GM23248 (cell line): ENCODE measurements around the gene PDK4. TPM values are rescaled to one million over a fixed set of nuclear protein-coding genes. Genes with fewer than 3 reads are reported as not detected.

Source experiments
- DNase-seq: peaks from one replicate; pipeline ENCODE4 v3.0.0-alpha.2; 2015
- H2AFZ ChIP-seq: fragments of 200-600 bp; sonication (generic); 2 replicates; pipeline ENCODE4 v1.6.1; 2016; ENCODE audit warnings: antibody characterized with exemption
- H3F3A ChIP-seq: fragments of 200-600 bp; sonication (generic); 2 replicates; pipeline ENCODE4 v1.6.1; 2016; ENCODE audit warnings: mild to moderate bottlenecking, antibody characterized with exemption, mixed run types; ENCODE audit not compliant: insufficient read depth
- H3K27ac ChIP-seq: fragments of 200-600 bp; sonication (generic); 2 replicates; pipeline ENCODE4 v1.5.1; 2016; ENCODE audit warnings: mild to moderate bottlenecking
- H3K27me3 ChIP-seq: fragments of 200-600 bp; sonication (generic); replicated peaks from 2 replicates; pipeline ENCODE4 v1.6.1; 2016; ENCODE audit warnings: mild to moderate bottlenecking; ENCODE audit not compliant: insufficient read depth
- H3K36me3 ChIP-seq: fragments of 200-600 bp; sonication (generic); 2 replicates; pipeline ENCODE4 v1.6.1; 2016; ENCODE audit warnings: low read depth, mild to moderate bottlenecking
- H3K4me1 ChIP-seq: fragments of 200-600 bp; sonication (generic); 2 replicates; pipeline ENCODE4 v1.6.1; 2016; ENCODE audit warnings: mild to moderate bottlenecking; ENCODE audit not compliant: insufficient read depth
- H3K4me2 ChIP-seq: fragments of 200-600 bp; sonication (generic); one replicate; pipeline ENCODE4 v1.6.1; 2016; ENCODE audit warnings: mild to moderate bottlenecking; ENCODE audit not compliant: unreplicated experiment
- H3K4me3 ChIP-seq: fragments of 200-600 bp; sonication (generic); 2 replicates; pipeline ENCODE4 v1.5.1; 2016; ENCODE audit warnings: mild to moderate bottlenecking
- H3K79me2 ChIP-seq: fragments of 200-600 bp; sonication (generic); 2 replicates; pipeline ENCODE4 v1.6.1; 2016; ENCODE audit warnings: mild to moderate bottlenecking; ENCODE audit not compliant: insufficient read depth
- H3K9ac ChIP-seq: fragments of 200-600 bp; sonication (generic); 2 replicates; pipeline ENCODE4 v1.6.1; 2016; ENCODE audit warnings: mild to moderate bottlenecking
- H3K9me2 ChIP-seq: fragments of 200-600 bp; sonication (generic); 2 replicates; pipeline ENCODE4 v1.6.1; 2016; ENCODE audit warnings: mixed run types, mild to moderate bottlenecking, moderate library complexity; ENCODE audit not compliant: insufficient read depth
- H3K9me3 ChIP-seq: fragments of 200-600 bp; sonication (generic); one replicate; pipeline ENCODE4 v1.6.1; 2017; ENCODE audit warnings: low read depth
- H4K20me1 ChIP-seq: fragments of 200-600 bp; sonication (generic); 2 replicates; pipeline ENCODE4 v1.6.0; 2016; ENCODE audit not compliant: insufficient read depth
- EZH2 ChIP-seq: fragments of 200-600 bp; sonication (generic); IDR thresholded peaks from 2 replicates; pipeline ENCODE4 v1.6.1; 2018; ENCODE audit warnings: antibody characterized with exemption, mild to moderate bottlenecking; ENCODE audit not compliant: insufficient read depth, poor library complexity, severe bottlenecking
- EZH2phosphoT487 ChIP-seq: fragments of 200-600 bp; sonication (generic); IDR thresholded peaks from 2 replicates; pipeline ENCODE4 v1.6.1; 2018; ENCODE audit warnings: antibody characterized with exemption, moderate library complexity, mild to moderate bottlenecking, low read depth; ENCODE audit not compliant: insufficient read depth
- WGBS, 2 experiments: methylation state at CpG; one replicate each; pipeline ENCODE4 v1.1.6; 2015 to 2017; ENCODE audit warnings: low lambda C conversion rate in 2 of 2, low coverage in 1 of 2; ENCODE audit errors: missing lambda C conversion rate in 2 of 2; 5-methylcytosine and 5-hydroxymethylcytosine counted together
- in situ Hi-C: fragments of 300-500 bp; cut with MboI; formaldehyde crosslinking; loops from 2 replicates; pipeline ENCODE4 v1.15.0; 2020
- polyA plus RNA-seq: library from polyadenylated mRNA; unstranded; fragments of >200 nt; fragmentation: Nextera tagmentation; extraction: Ambion mirVana; gene quantifications from 2 replicates; pipeline ENCODE4 v1.2.1, GENCODE V29; 2016
- total RNA-seq: library from RNA; depleted of rRNA; stranded (reverse); fragments of >200 nt; shearing (Covaris generic); gene quantifications from 2 replicates; pipeline ENCODE4 v1.2.3, GENCODE V29; 2014

The PDK4 gene
- total and polyA plus RNA-seq, 2 experiments from 2014 or later = 1.4 to 1.5 TPM

DNA sequence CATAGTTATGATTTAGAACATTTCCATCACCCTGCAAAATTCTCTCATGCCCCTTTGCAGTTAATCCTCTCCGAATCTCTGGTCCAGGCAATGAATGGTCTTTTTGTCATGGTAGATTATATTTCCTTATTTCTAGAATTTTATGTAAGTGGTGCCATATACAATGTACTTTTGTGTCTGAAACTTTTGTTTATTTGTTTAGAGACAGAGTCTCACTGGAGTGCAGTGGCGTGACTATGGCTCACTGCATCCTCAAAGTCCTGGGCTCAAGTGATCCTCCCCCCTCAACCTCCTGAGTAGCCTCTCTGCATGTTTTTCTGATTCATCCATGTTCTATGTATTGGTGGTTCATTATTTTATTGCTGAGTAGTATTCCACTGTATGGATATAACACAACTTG lies 23.2 kb upstream of the PDK4 start:
- no peak overlapping the region for H3K4me3 ChIP-seq
- TF ChIP-seq EZH2phosphoT487 (no peak), EZH2 (no peak)
- WGBS, 2 experiments = 96 to 98% methylated on average over 2 of the region's 2 CpGs

DNA sequence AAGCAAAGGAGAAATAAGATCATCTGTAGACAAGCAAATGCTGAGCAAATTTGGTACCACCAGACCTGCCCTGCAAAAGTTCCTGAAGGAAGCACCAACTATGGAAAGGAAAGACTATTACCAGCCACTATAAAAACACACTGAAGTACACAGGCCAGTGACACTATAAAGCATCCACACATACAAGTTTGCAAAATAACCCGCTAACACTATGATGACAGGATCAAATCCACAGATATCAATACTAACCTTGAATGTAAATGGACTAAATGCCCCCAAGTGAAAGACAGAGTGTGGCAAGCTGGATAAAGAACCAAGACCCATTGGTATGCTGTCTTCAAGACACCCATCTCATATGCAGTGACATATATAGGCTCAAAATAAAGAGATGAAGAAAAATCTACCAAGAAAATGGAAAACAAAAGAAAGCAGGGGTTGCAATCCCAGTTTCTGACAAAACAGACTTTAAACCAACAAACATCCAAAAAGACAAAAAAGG lies 18.2 kb upstream of the PDK4 start:
- H3K4me2 ChIP-seq = no peak overlapping the region
- WGBS, 2 experiments = 90 to 100% methylated on average over 1 of the region's 1 CpG
- H4K20me1 ChIP-seq = no peaks in the 10 kb centered on the region
- DNase-seq = no peak
- peaks cover 5% of the 10 kb centered on the region for H3K4me1 ChIP-seq
- in situ Hi-C loops = no loop called here
- H3K79me2 ChIP-seq = no peaks in the 10 kb centered on the region
- H2AFZ ChIP-seq = no peak overlapping the region
- H3F3A ChIP-seq = peaks cover 8% of the 10 kb centered on the region
- H3K9me2 ChIP-seq = no peaks in the 10 kb centered on the region
- H3K36me3 ChIP-seq = no peaks in the 10 kb centered on the region
- no peak overlapping the region for H3K9ac ChIP-seq
- no peak overlapping the region for H3K4me3 ChIP-seq
- no peaks in the 10 kb centered on the region for H3K27me3 ChIP-seq
- no peaks in the 10 kb centered on the region for H3K9me3 ChIP-seq
- no peak overlapping the region for H3K27ac ChIP-seq
- TF ChIP-seq EZH2phosphoT487 (no peak), EZH2 (no peak)

More for the DNA sequence above, 23.2 kb upstream of the PDK4 start:
- Histone ChIP-seq H3F3A (no peaks in the 10 kb centered on the region), H3K4me1 (no peaks in the 10 kb centered on the region), H3K79me2 (no peaks in the 10 kb centered on the region), H3K36me3 (no peaks in the 10 kb centered on the region), H3K27me3 (no peaks in the 10 kb centered on the region), H3K9ac (no peak overlapping the region), H4K20me1 (no peaks in the 10 kb centered on the region), H3K9me2 (no peaks in the 10 kb centered on the region), H3K9me3 (no peaks in the 10 kb centered on the region), H3K4me2 (no peak overlapping the region), H2AFZ (no peak overlapping the region), H3K27ac (no peak overlapping the region)
- in situ Hi-C loops = no loop called here
- DNase-seq = no peak

DNA sequence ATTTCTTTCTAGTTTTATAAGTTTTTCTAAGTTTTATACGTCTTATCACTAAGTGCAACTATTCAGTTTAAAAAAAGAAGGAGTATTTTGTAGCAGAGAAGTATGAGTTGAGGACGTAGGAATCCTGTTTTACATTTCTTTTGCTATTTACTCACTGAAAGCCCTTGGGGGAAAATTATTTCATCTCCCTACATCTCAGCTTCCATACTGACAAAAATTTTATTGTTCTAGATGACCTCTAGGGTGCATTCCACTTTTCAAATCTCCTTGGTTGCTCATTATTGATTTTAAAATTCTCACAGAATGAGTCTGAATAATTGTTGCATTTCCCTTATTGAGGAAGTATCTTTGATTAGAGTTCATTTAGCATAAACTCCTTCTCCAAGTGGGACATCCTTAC lies 14.9 kb upstream of the PDK4 start:
- Histone ChIP-seq H3F3A (peaks cover 28% of the 10 kb centered on the region), H3K4me2 (no peak overlapping the region), H3K9me3 (no peaks in the 10 kb centered on the region), H3K27me3 (no peaks in the 10 kb centered on the region), H3K4me3 (no peak overlapping the region), H3K79me2 (no peaks in the 10 kb centered on the region), H2AFZ (no peak overlapping the region), H3K27ac (no peak overlapping the region), H3K9me2 (no peaks in the 10 kb centered on the region), H3K4me1 (peaks cover 24% of the 10 kb centered on the region), H4K20me1 (no peaks in the 10 kb centered on the region), H3K36me3 (no peaks in the 10 kb centered on the region), H3K9ac (no peak overlapping the region)
- TF ChIP-seq EZH2 = no peak
- no peak for TF ChIP-seq EZH2phosphoT487
- 90 to 94% methylated on average over 2 of the region's 2 CpGs for WGBS, 2 experiments
- DNase-seq = no peak
- in situ Hi-C loops = no loop called here

DNA sequence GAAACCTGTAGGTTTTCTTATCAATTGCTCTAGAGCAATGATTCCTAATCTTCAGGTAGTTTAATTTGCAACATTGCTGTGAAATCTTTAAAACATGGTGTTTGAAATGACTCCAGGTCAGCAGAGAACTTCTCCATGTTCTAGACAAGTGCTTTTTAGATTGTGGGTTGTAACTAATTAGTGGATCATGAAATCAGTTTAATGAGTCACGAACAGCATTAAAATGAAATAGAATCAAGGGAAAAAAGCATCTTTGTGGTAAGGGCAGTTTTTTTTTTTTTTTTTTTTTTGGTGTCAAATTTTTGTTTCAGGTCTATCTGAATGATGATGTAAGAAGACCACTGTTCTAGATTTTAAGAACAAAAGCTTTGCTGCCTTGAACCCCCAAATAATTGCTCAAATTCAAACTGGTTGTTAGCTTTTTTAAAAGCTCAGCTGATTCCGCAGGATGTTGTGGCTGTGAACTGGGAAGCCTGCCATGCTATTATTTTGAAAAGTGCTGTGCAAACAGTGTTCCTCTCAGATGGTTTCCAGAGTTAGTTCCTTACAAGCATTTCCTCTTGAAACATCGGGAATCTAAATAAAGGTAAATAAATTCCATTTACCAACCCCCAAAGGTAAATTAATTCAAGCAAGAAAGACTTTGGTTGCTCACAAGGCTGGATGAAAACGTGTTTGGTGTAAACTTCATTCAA lies 13.1 kb upstream of the PDK4 start:
- Histone ChIP-seq H3K4me3 (peak overlapping the region; percentile 52), H3K27me3 (no peaks in the 10 kb centered on the region), H2AFZ (peak overlapping the region; percentile 85), H3K79me2 (no peaks in the 10 kb centered on the region), H3K9me3 (no peaks in the 10 kb centered on the region), H4K20me1 (no peaks in the 10 kb centered on the region), H3K27ac (peak overlapping the region; percentile 80), H3K4me2 (peak overlapping the region; percentile 85), H3K36me3 (no peaks in the 10 kb centered on the region), H3F3A (peaks cover 28% of the 10 kb centered on the region), H3K9me2 (no peaks in the 10 kb centered on the region), H3K9ac (peak overlapping the region; percentile 62), H3K4me1 (peaks cover 24% of the 10 kb centered on the region)
- peak; percentile 65 for DNase-seq
- in situ Hi-C loops = no loop called here
- WGBS, 2 experiments = 1 to 2% methylated on average over 4 of the region's 4 CpGs
- TF ChIP-seq EZH2 = no peak
- no peak for TF ChIP-seq EZH2phosphoT487
